ENCODE results near the gene C2orf76.

C2orf76 gene

GRCh38 chr2:119366649-119367471, at the start of gene C2orf76, which contains the start of gene DBI:
C2orf76 (minus strand) TSS chr2:119366834; CDS start chr2:119339959, 26,875 bp downstream.
DBI (plus strand) TSS chr2:119366977; CDS start chr2:119367052, 75 bp downstream.
- DNase-seq (ENCODE audit: extremely low spot score) = peak; percentile 98
- no peak for TF ChIP-seq CTCF (IDR thresholded peaks at IDR 0.05; ENCODE audit: control extremely low read depth, extremely low read depth, low read depth, missing control alignments)
- ChIA-PET POLR2A (interaction anchor here (0.6 to 1.6 kb wide), 5 partner anchors 11 to 102 kb away, joined by 3 to 6 read pairs (median 4); no protein-coding TSS in a partner anchor), CTCF (interaction anchor here (0.7 to 2.0 kb wide), 12 partner anchors 11 to 485 kb away, joined by 3 to 7 read pairs (median 3); no protein-coding TSS in a partner anchor)

- ChIA-PET CTCF (interaction anchor here (0.8 to 8.6 kb wide), 4 partner anchors 9 to 62 kb away, joined by 3 to 110 read pairs (median 3); no protein-coding TSS in a partner anchor), POLR2A (no interaction called here)
- DNase-seq (ENCODE audit: extremely low spot score) = no peak
- TF ChIP-seq CTCF (IDR thresholded peaks at IDR 0.05; ENCODE audit: control extremely low read depth, extremely low read depth, low read depth, missing control alignments) = no peak
These were observed 49.0 kb upstream of the C2orf76 start for GRCh38 chr2:119415630-119416029.

GRCh38 chr2:119414894-119415293, 48.3 kb upstream of the C2orf76 start:
- no peak for DNase-seq (ENCODE audit: extremely low spot score)
- no peak for TF ChIP-seq CTCF (IDR thresholded peaks at IDR 0.05; ENCODE audit: control extremely low read depth, extremely low read depth, low read depth, missing control alignments)
- CTCF ChIA-PET = interaction anchor here (0.8 to 8.6 kb wide), 3 partner anchors 9 to 63 kb away, joined by 3 to 110 read pairs (median 3); no protein-coding TSS in a partner anchor
- POLR2A ChIA-PET = no interaction called here

- no peak for DNase-seq (ENCODE audit: extremely low spot score)
These were observed 42.9 kb upstream of the C2orf76 start for GRCh38 chr2:119409506-119409905.

GRCh38 chr2:119408221-119408619, 41.6 kb upstream of the C2orf76 start:
- POLR2A ChIA-PET = no interaction called here
- CTCF ChIA-PET = interaction anchor here (0.7 to 8.6 kb wide), 10 partner anchors 7 to 80 kb away, joined by 3 to 110 read pairs (median 5); no protein-coding TSS in a partner anchor
- DNase-seq (ENCODE audit: extremely low spot score) = no peak
- no peak for TF ChIP-seq CTCF (IDR thresholded peaks at IDR 0.05; ENCODE audit: control extremely low read depth, extremely low read depth, low read depth, missing control alignments)

More at GRCh38 chr2:119409506-119409905, 42.9 kb upstream of the C2orf76 start:
- TF ChIP-seq CTCF (IDR thresholded peaks at IDR 0.05; ENCODE audit: control extremely low read depth, extremely low read depth, low read depth, missing control alignments) = no peak
- CTCF ChIA-PET = interaction anchor here (1.0 to 8.6 kb wide), 10 partner anchors 9 to 251 kb away, joined by 3 to 110 read pairs (median 4); no protein-coding TSS in a partner anchor
- POLR2A ChIA-PET = no interaction called here

- POLR2A ChIA-PET = no interaction called here
- TF ChIP-seq CTCF (IDR thresholded peaks at IDR 0.05; ENCODE audit: control extremely low read depth, extremely low read depth, low read depth, missing control alignments) = peak; percentile 68
- CTCF ChIA-PET = interaction anchor here (0.7 to 10.9 kb wide), 16 partner anchors 9 to 80 kb away, joined by 3 to 110 read pairs (median 4); no protein-coding TSS in a partner anchor
- peak; percentile 73 for DNase-seq (ENCODE audit: extremely low spot score)
These were observed 41.0 kb upstream of the C2orf76 start for GRCh38 chr2:119407430-119408220.

Measured in GM10248 (cell line).